Colonic mucosa (tissue), 4 donors: Measurements from ENCODE around the gene DMRT2. TPM values are rescaled to one million over a fixed set of nuclear protein-coding genes. Genes with fewer than 3 reads are reported as not detected.

Source experiments
- DNase-seq: peaks from one replicate; pipeline ENCODE4 v3.0.0-alpha.2; 2020
- H3K27ac ChIP-seq: fragments of 200-600 bp; one replicate; pipeline ENCODE4 v1.8.0; 2021
- H3K27me3 ChIP-seq: fragments of 200-600 bp; one replicate; pipeline ENCODE4 v1.8.0; 2021
- H3K36me3 ChIP-seq: fragments of 200-600 bp; one replicate; pipeline ENCODE4 v1.8.0; 2021
- H3K4me1 ChIP-seq: fragments of 200-600 bp; one replicate; pipeline ENCODE4 v1.8.0; 2021; ENCODE audit warnings: mild to moderate bottlenecking
- H3K4me3 ChIP-seq: fragments of 200-600 bp; one replicate; pipeline ENCODE4 v1.8.0; 2021
- H3K9ac ChIP-seq, 2 donors: one replicate each; pipeline ENCODE4 v1.7.0; 2013; ENCODE audit warnings: control low read depth in 2 of 2, low read depth in 2 of 2, low read length in 2 of 2
- H3K9me3 ChIP-seq: fragments of 200-600 bp; one replicate; pipeline ENCODE4 v1.8.0; 2021
- CTCF ChIP-seq: fragments of 200-600 bp; IDR thresholded peaks from one replicate; pipeline ENCODE4 v1.8.0; 2022; ENCODE audit warnings: antibody characterized with exemption, mild to moderate bottlenecking
- intact Hi-C: fragments of 100-400 bp; cut with DNase I; formaldehyde crosslinking; loops from one replicate; pipeline ENCODE4 v1.14.1; 2022
- total RNA-seq, 2 donors: library from RNA; stranded (reverse); fragmentation: NEBNext Ultra II Directional in 1 of 2; extraction: Animal tissue kit (Norgen Biotek cat#: 25700) in 1 of 2; gene quantifications; one replicate each; pipeline ENCODE4 v1.2.1, GENCODE V29; 2021
- donor health status: healthy.
- donor health status: DM: no; HTN: no; CAD: no.
- donor health status: DM: no; HTN: no; CAD: no.

Gene DMRT2
- total RNA-seq, 2 donors from 2014 or later, result 8.7 to 15.9 TPM

GRCh38 chr9:1086517-1086916, 36.4 kb downstream of the DMRT2 start:
- intact Hi-C loops, result no loop called here
- Histone ChIP-seq H3K27me3 (no peaks in the 10 kb centered on the region), H3K9me3 (no peaks in the 10 kb centered on the region), H3K27ac (no peak overlapping the region), H3K4me1 (no peaks in the 10 kb centered on the region), H3K4me3 (no peak overlapping the region), H3K36me3 (no peaks in the 10 kb centered on the region), H3K9ac (no peak overlapping the region)
- no peak for DNase-seq
- TF ChIP-seq CTCF, result no peak

- no peak for DNase-seq
- no peak for TF ChIP-seq CTCF
- H3K27ac ChIP-seq, result no peak overlapping the region
- intact Hi-C loops, result no loop called here
- no peaks in the 10 kb centered on the region for H3K9me3 ChIP-seq
- no peaks in the 10 kb centered on the region for H3K27me3 ChIP-seq
- H3K4me1 ChIP-seq, result no peaks in the 10 kb centered on the region
- no peak overlapping the region for H3K4me3 ChIP-seq
- H3K9ac ChIP-seq, result no peak overlapping the region
- no peaks in the 10 kb centered on the region for H3K36me3 ChIP-seq
Measured at GRCh38 chr9:1087120-1087881, 37.1 kb downstream of the DMRT2 start.

- Histone ChIP-seq H3K4me1 (no peaks in the 10 kb centered on the region), H3K9me3 (no peaks in the 10 kb centered on the region), H3K4me3 (no peak overlapping the region), H3K27ac (no peak overlapping the region), H3K9ac (no peak overlapping the region), H3K27me3 (no peaks in the 10 kb centered on the region), H3K36me3 (no peaks in the 10 kb centered on the region)
- intact Hi-C loops, result no loop called here
- TF ChIP-seq CTCF, result no peak
- peak; percentile 24 for DNase-seq
Measured at GRCh38 chr9:1094749-1095148, 44.6 kb downstream of the DMRT2 start.

- Histone ChIP-seq H3K9ac (no peak overlapping the region), H3K4me3 (no peak overlapping the region), H3K27me3 (no peaks in the 10 kb centered on the region), H3K9me3 (no peaks in the 10 kb centered on the region), H3K27ac (no peak overlapping the region), H3K4me1 (no peaks in the 10 kb centered on the region), H3K36me3 (no peaks in the 10 kb centered on the region)
- intact Hi-C loops, result no loop called here
- TF ChIP-seq CTCF, result no peak
- no peak for DNase-seq
Measured at GRCh38 chr9:1096155-1096964, 46.2 kb downstream of the DMRT2 start.

- Histone ChIP-seq H3K9ac (no peak overlapping the region), H3K9me3 (no peaks in the 10 kb centered on the region), H3K36me3 (no peaks in the 10 kb centered on the region), H3K27ac (no peak overlapping the region), H3K4me3 (no peak overlapping the region), H3K4me1 (no peaks in the 10 kb centered on the region), H3K27me3 (no peaks in the 10 kb centered on the region)
- intact Hi-C loops, result no loop called here
- DNase-seq, result no peak
- no peak for TF ChIP-seq CTCF
Measured at GRCh38 chr9:1098551-1098950, 48.4 kb downstream of the DMRT2 start.
